NT2/D1 (cell line): Measurements from ENCODE around the gene NAGS.

Source experiments
- SUZ12 ChIP-seq: IDR thresholded peaks from 2 replicates; pipeline ENCODE4 v1.6.1; 2011; ENCODE audit not compliant: insufficient read length, insufficient read depth; ENCODE audit errors: extremely low read depth
- YY1 ChIP-seq: IDR thresholded peaks from 2 replicates; pipeline ENCODE4 v1.6.1; 2011; ENCODE audit not compliant: insufficient read length, insufficient read depth
- ZNF274 ChIP-seq: IDR thresholded peaks from 2 replicates; pipeline ENCODE4 v1.6.1; 2011; ENCODE audit warnings: mild to moderate bottlenecking, low read depth, low read length

- TF ChIP-seq ZNF274 = no peak
- TF ChIP-seq YY1 = no peak
- no peak for TF ChIP-seq SUZ12
These were observed 8.0 kb downstream of the NAGS start for GRCh38 chr17:44012391-44012790.
